Ovary (tissue), 9 donors: ENCODE data around the gene TLR7. TPM values are rescaled to one million over a fixed set of nuclear protein-coding genes. Genes with fewer than 3 reads are reported as not detected.

ENCODE experiments used
- polyA plus RNA-seq, 2 donors: library from polyadenylated mRNA; stranded (reverse); fragments of 200-250 nt in 1 of 2; fragments of 350-450 nt in 1 of 2; fragmentation: Illumina TruSeq in 1 of 2; extraction: RNeasy Lipid Tissue Mini Kit (QIAGEN cat#74804) in 1 of 2; gene quantifications; one replicate each; pipeline ENCODE4 v1.2.3, GENCODE V29; 2013 to 2014
- total RNA-seq, 7 donors: library from RNA; depleted of rRNA in 2 of 7; stranded (reverse); fragments of >200 nt in 2 of 7; fragmentation: NEBNext Ultra II Directional in 3 of 7; extraction: Animal tissue kit (Norgen Biotek cat#: 25700) in 3 of 7; gene quantifications; one replicate each; pipeline versions ENCODE4 v1.1.0 to v1.2.4, GENCODE V29; 2016 to 2023
- donor health status: DM: no; HTN: no; CAD: no; lungs with moderate emphysema.
- donor health status: DM: no; HTN: no; CAD: no.
- donor health status: Bipolar disorder and iron deficiency.
- donor health status: DM: yes; HTN: yes; CAD: no.
- donor health status: DM: no; HTN: no; CAD: no.
- donor health status: DM: yes; HTN: yes; CAD: no.

TLR7 gene
- total and polyA plus RNA-seq, 9 donors = 0.22 to 2.7 (median 0.57) TPM

Other genes starting within 250 kb of the TLR7 start
- 100 to 1,000 TPM in 5 of 7 donors, 10 to 100 TPM in 2; 81.4 to 501 (median 113) TPM for gene PRPS2, start 75.7 kb upstream of the TLR7 start, total RNA-seq
- 100 to 1,000 TPM; 105 to 133 TPM for gene PRPS2, start 75.7 kb upstream of the TLR7 start, polyA plus RNA-seq
- 1 to 10 TPM in 1 of 7 donors, under 1 TPM in 6; 0.23 to 2.5 (median 0.30) TPM for gene TLR8, start 39.5 kb downstream of the TLR7 start, total RNA-seq
- gene TLR8, start 39.5 kb downstream of the TLR7 start, polyA plus RNA-seq = 1 to 10 TPM in 1 of 2 donors, under 1 TPM in 1; 0.18 to 2.1 TPM
- 1,000 to 10,000 TPM; 1,993 to 2,559 (median 2,105) TPM for gene TMSB4X, start 108.0 kb downstream of the TLR7 start, total RNA-seq
- 1,000 to 10,000 TPM; 3,725 to 5,006 TPM for gene TMSB4X, start 108.0 kb downstream of the TLR7 start, polyA plus RNA-seq
- 1 to 10 TPM in 1 of 7 donors, under 1 TPM in 3, not detected in 3; 0.10 to 1.0 (median 0.74) TPM for gene FAM9C, start 177.5 kb downstream of the TLR7 start, total RNA-seq
- gene FAM9C, start 177.5 kb downstream of the TLR7 start, polyA plus RNA-seq = 1 to 10 TPM in 1 of 2 donors, not detected in 1; 1.6 TPM